ENCODE measurements around the gene FOXQ1. TPM values are rescaled to one million over a fixed set of nuclear protein-coding genes. Genes with fewer than 3 reads are reported as not detected.
A peak's percentile ranks its signal among the peaks of the same experiment; 100 is the strongest.

FOXQ1 gene
- total and polyA plus RNA-seq, 2 of the 13 experiments (the other 11 are each of a cell fraction or from before 2014, with no cell fraction given), result 35.2 to 39.8 TPM

- peak; percentile 46; the same call in 1 of the 2 replicates for TF ChIP-seq ZBTB33 (CRISPR knock-in tag; IDR thresholded peaks at IDR 0.05)
- peak; percentile 84 for TF ChIP-seq ZSCAN25 (CRISPR knock-in tag; IDR thresholded peaks at IDR 0.05)
- TF ChIP-seq ZNF572 (CRISPR knock-in tag; IDR thresholded peaks at IDR 0.05), result no peak
- peak; percentile 92 for TF ChIP-seq TFE3 (CRISPR knock-in tag; IDR thresholded peaks at IDR 0.05)
- no peak for TF ChIP-seq SMARCC2 (IDR thresholded peaks at IDR 0.05)
- no peak for TF ChIP-seq PCBP2 (optimal IDR thresholded peaks at IDR 0.05; ENCODE audit: low read depth, low read length, poor library complexity, severe bottlenecking)
- TF ChIP-seq TIGD3 (CRISPR knock-in tag; IDR thresholded peaks at IDR 0.05; ENCODE audit: borderline replicate concordance), result no peak
- TF ChIP-seq ZBTB8A (CRISPR knock-in tag; IDR thresholded peaks at IDR 0.05; ENCODE audit: borderline replicate concordance, low read depth), result no peak
- TF ChIP-seq KLF15 (CRISPR knock-in tag; IDR thresholded peaks at IDR 0.05; ENCODE audit: borderline replicate concordance), result no peak
- no peak for TF ChIP-seq AKNA (CRISPR knock-in tag; IDR thresholded peaks at IDR 0.05; ENCODE audit: borderline replicate concordance)
- 0 out of 2 replicates have a peak, but pooled peaks have one; percentile 56 for TF ChIP-seq ZNF253 (CRISPR knock-in tag; IDR thresholded peaks at IDR 0.05; ENCODE audit: borderline replicate concordance)
- peak; percentile 73 for TF ChIP-seq GATAD1 (CRISPR knock-in tag; IDR thresholded peaks at IDR 0.05)
- peak; percentile 45; the same call in 1 of the 2 replicates for TF ChIP-seq ZNF276 (CRISPR knock-in tag; IDR thresholded peaks at IDR 0.05; ENCODE audit: low read depth)
- TF ChIP-seq ZEB1 (IDR thresholded peaks at IDR 0.05; ENCODE audit: insufficient replicate concordance, low read depth), result peak; percentile 77
- no peak for TF ChIP-seq KAT7 (CRISPR knock-in tag; IDR thresholded peaks at IDR 0.05; ENCODE audit: borderline replicate concordance)
- no peak for TF ChIP-seq ZNF776 (CRISPR knock-in tag; IDR thresholded peaks at IDR 0.05)
- no peak for TF ChIP-seq ZFP90 (CRISPR knock-in tag; IDR thresholded peaks at IDR 0.05; ENCODE audit: borderline replicate concordance)
Measured at GRCh38 chr6:1263850-1264377, 48.0 kb upstream of the FOXQ1 start (continued).
